HG03064 (cell line): ENCODE results near the gene DCBLD2.
"Not testable (repeated sequence)": the region's sequence is repeated elsewhere in the genome, so short reads cannot be mapped to it uniquely, and the experiment has no call there.

Experiments
- ATAC-seq: cut with Tn5 transposase; IDR thresholded peaks from one replicate; pipeline ENCODE4 v1.9.1; 2021; ENCODE audit warnings: low read depth; ENCODE audit not compliant: unreplicated experiment

DCBLD2 gene

GRCh38 chr3:98839846-98840245 lies 61.6 kb downstream of the DCBLD2 start:
- ATAC-seq = no peak

DNA sequence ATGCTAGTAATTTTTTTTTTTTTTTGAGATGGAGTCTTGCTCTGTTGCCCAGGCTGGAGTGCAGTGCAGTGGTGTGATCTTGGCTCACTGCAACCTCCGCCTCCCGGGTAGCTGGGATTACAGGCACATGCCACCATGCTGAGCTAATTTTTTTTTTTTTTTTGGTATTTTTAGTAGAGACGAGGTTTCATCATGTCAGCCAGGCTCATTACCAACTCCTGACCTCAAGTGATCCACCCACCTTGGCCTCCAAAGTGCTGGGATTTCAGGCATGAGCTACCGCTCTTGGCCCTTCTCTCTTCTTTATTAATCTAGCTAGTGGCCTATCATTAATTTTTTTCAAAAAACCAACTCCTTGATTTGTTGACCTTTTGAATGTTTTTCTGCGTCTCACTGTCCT lies 70.4 kb downstream of the DCBLD2 start:
- ATAC-seq = not testable (repeated sequence)

DNA sequence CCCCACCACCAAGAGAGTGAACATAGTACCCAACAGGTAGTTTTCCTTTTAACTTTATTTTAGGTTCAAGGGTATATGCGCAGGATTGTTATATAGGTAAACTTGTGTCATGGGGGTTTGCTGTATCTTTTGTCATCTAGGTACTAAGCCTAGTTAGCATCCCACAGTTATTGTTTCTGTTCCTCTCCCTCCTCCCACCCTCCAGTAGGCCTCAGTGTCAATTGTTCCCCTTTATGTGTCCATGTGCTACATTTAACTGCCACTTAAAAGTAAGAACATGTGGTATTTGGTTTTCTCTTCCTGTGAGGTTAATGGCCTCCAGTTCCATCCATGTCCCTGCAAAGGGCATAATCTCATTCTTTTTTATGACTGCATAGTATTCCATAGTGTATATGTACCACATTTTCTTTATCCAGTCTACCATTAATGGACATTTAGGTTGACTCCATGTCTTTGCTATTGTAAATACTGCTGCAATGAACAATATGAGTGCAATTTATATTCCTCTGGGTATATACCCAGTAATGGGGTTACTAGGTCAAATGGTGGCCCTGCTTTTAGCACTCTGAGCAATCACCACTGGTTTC lies 72.2 kb downstream of the DCBLD2 start:
- no peak for ATAC-seq

DNA sequence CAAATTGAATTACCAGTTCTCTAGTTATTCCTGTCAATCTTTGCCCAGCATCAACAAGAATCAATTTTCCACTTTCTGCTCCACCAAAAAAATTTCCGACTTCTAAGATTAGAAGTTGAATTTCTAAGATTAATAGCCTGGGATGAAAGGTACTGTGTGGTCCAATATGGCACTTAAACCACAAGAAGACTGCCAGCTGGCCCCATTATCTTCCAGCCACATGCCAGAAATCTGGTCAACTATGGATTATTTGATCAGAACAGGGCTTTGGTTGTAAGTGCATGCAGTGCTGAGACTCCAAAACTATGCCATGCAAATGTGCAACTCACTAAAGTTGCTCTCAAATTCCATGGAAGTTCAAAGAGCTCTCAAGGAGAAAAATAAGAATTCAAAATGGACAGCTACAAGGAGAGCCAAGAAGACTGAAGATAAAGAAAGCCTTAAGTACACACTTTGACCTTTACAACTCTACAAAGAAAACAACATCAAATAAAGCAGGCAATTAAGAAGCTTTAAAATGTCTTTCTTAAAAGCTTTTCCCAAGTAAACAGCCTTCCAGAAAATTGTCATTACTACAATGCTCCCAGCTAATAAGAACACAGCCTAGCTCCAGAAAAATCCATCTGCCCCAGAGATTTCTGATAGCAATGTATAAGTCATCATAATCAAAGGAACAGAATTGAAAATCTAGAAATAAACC lies 74.1 kb downstream of the DCBLD2 start:
- no peak for ATAC-seq

GRCh38 chr3:98826126-98826525 lies 75.4 kb downstream of the DCBLD2 start:
- no peak for ATAC-seq

- no peak for ATAC-seq
Observed at GRCh38 chr3:98824256-98824655, 77.2 kb downstream of the DCBLD2 start.

DNA sequence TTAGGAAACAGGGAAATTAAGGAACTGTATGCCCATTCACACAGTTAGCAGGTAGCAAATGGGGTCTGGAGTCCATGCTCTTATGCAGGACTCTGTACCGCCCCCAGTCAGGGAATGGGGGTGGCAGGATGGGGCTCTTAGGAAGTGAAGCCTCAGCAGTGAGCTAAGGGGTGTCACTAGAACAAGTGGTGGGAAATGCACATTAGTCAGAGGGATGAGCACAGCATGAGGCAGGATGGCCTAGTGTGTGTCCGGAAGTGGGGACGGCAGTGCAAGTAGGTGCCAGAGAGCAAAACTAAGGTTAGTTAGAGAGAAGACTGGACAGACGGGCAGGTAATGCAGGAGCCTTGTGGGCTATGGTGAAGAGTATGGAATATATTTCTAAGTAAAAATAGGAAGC lies 77.7 kb downstream of the DCBLD2 start:
- ATAC-seq = no peak

GRCh38 chr3:98821063-98821462 lies 80.4 kb downstream of the DCBLD2 start:
- no peak for ATAC-seq

GRCh38 chr3:98817547-98818041 lies 83.9 kb downstream of the DCBLD2 start:
- ATAC-seq = peak; percentile 79

DNA sequence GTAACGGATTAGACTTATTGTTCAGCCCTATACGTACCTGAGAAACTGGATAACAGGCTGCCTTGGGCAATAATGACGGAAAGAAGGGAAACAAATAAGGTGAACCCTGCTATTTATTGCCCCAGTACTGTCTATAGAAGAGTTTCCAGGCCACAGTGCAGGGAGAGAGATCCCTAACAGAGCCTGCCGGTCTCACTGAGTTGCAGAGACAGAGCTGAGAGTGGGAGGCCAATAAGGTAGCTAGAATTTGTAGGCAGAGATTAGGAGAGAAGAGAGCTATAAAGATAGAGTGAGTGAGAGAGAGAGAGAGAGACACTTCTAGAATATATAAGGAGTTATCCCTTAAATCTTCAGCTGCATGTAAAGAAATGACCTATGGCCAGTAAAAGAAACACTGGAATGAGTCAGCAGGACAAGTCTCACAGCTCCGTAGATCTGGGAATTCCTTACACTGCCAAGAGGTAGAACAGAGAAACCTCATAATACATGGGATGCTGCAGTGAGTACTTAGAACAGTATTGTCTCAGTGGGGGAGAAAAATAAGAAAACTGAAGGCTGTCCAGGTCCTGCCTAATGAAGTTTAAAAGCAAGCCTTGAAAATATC lies 86.6 kb downstream of the DCBLD2 start:
- ATAC-seq = no peak

DNA sequence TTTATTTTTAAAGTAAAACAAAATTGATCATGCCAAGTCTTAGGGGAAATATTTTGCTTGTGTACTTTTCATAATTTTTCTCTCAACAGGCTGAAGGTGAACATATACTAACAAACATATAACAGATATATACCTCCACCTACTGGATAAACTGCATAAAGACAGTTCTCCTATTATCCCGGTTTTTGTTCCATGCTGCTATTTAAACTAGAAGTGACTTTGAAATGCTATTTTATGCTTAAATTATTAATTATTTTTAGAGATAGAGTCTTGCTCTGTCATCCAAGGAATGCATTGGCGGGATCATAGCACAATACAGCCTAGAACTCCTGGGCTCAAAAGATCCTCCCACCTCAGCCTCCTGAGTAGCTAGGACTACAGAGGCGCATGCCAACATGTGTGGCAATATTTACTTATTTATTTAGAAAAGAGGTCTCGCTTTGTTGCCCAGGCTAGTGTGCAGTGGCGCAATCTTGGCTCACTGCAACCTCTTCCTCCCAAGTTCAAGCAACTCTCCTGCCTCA lies 88.6 kb downstream of the DCBLD2 start:
- peak; percentile 58 for ATAC-seq

DNA sequence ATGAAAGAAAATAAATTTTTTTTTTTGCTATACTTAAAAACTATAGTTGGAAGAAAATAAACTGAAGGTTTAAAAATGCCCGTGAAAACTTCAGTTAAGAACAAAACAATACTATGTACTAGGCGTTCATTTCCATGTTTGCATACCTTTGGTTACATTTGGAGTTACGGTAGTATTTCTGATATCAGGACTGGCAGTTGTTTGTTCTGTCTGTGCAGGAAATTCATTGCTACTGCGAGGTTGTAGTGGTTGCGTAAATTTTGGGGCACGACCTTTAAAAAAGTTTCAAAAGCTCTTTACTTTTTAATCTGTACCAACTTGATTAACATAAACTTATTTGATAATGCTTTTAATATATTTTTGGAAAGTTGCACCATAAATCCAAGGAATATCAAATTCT lies 90.4 kb downstream of the DCBLD2 start:
- ATAC-seq = no peak

DNA sequence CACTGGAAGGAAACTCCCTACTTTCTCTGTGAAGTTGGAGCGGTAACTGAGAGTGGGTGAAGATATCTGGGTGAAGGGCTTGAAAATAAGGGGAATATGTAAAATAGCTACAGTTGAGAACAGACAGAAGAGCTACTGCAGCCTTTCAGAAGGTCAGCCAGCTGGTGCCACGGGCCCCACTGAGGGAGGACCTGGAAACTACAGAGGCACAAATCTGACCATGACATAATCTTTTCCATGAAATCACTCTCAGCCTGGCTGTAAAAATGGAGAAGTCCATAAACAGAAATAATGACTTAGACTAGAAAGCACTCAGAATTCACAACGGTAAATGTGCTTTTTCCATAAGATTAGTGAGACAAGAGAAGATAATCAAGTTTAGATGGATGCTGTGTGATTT lies 91.9 kb downstream of the DCBLD2 start:
- no peak for ATAC-seq

- no peak for ATAC-seq
Observed at GRCh38 chr3:98808071-98808470, 93.4 kb downstream of the DCBLD2 start.

GRCh38 chr3:98807561-98807960 lies 93.9 kb downstream of the DCBLD2 start:
- no peak for ATAC-seq

- ATAC-seq = no peak
Observed at GRCh38 chr3:98807011-98807410, 94.5 kb downstream of the DCBLD2 start.

GRCh38 chr3:98806521-98806920 lies 95.0 kb downstream of the DCBLD2 start:
- ATAC-seq = no peak

DNA sequence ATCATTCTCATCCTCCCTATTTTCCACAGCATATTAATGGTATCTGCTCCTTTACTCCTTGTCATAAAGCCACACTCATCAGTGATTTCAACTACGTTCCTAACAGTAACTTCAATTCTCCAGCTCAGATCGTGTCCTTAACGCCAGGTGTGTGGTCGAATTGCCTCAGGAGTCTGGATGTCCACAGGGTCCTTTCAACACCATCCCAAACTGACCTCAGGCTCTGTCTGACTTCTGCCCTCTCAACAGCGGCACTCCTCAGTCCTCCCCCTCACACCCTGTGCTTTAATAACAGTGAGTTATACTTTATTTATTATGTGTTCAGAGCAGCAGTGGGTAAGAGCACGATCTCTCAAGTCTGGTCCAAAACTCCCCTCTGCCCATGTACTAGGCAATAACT lies 95.9 kb downstream of the DCBLD2 start:
- no peak for ATAC-seq

GRCh38 chr3:98801043-98801747 lies 100.3 kb downstream of the DCBLD2 start:
- ATAC-seq = no peak

GRCh38 chr3:98800401-98800800 lies 101.1 kb downstream of the DCBLD2 start:
- ATAC-seq = no peak

DNA sequence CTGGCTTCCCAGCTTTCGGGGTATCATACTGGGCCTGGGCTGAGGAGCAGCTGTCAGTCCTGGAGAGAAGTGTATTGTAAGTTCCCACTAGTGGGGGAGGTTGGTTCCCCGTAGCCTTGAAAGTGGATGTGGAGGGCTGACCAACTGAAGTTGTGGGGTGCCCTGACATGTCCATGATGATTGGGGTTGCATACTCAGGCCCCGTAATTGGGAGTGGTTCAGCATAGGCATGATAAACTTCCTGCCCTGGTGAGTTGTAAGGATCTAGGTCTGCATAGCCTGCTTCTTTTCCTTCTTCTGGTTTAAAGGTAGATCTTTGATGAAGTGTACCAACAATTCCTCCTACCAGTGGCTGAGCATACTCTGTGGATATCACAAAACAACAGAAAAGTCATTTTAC lies 102.0 kb downstream of the DCBLD2 start:
- no peak for ATAC-seq
